K562 (cell line): ENCODE data around the gene C11orf86. TPM values are rescaled to one million over a fixed set of nuclear protein-coding genes. Genes with fewer than 3 reads are reported as not detected.

Experiments
- ATF6 ChIP-seq: sonication (generic); formaldehyde crosslinking; IDR thresholded peaks from 2 replicates; pipeline ENCODE4 v1.4.0; 2020; ENCODE audit warnings: mild to moderate bottlenecking, missing genetic modification reagents
- CXXC5 ChIP-seq: fragments of 250-450 bp; sonication (Bioruptor Pico); IDR thresholded peaks from 2 replicates; pipeline ENCODE4 v1.8.0; 2022; ENCODE audit warnings: inconsistent platforms, mild to moderate bottlenecking, moderate library complexity
- FOSL1 ChIP-seq: fragments of 200-800 bp; sonication (Bioruptor generic); conservative IDR thresholded peaks from 2 replicates; pipeline ENCODE4 v1.6.1; 2016; ENCODE audit warnings: missing genetic modification characterization, missing compliant biosample characterization
- HDAC6 ChIP-seq: IDR thresholded peaks from 2 replicates; pipeline ENCODE4 v1.6.1; 2012; ENCODE audit warnings: low read depth, mild to moderate bottlenecking, control low read depth, inconsistent platforms, low read length, moderate library complexity
- JUND ChIP-seq, 2 experiments: IDR thresholded peaks; 2 replicates in 1 of 2; 3 replicates in 1 of 2; pipeline ENCODE4 v1.6.1; 2011; ENCODE audit warnings: borderline replicate concordance in 2 of 2, low read depth in 2 of 2, low read length in 2 of 2, improper control_type of control experiment in 1 of 2, missing biosample characterization in 1 of 2, missing genetic modification characterization in 1 of 2, missing genetic modification reagents in 1 of 2
- KDM5B ChIP-seq: fragments of 200-600 bp; sonication (generic); IDR thresholded peaks from 2 replicates; pipeline ENCODE4 v1.6.1; 2012; ENCODE audit warnings: low read depth, mild to moderate bottlenecking, moderate library complexity, low read length, control low read depth, inconsistent platforms; ENCODE audit not compliant: insufficient replicate concordance
- MAZ ChIP-seq, 2 experiments: fragments of 450-650 bp in 1 of 2; sonication (generic) in 1 of 2; formaldehyde crosslinking; IDR thresholded peaks in 1 of 2; conservative IDR thresholded peaks in 1 of 2; 2 replicates each; pipeline versions ENCODE4 v1.4.0 to v1.5.0; 2020; ENCODE audit warnings: mild to moderate bottlenecking in 1 of 2, missing genetic modification reagents in 1 of 2
- MTA3 ChIP-seq: fragments of 450-650 bp; formaldehyde crosslinking; IDR thresholded peaks from 2 replicates; pipeline ENCODE4 v1.6.1; 2017; ENCODE audit warnings: mild to moderate bottlenecking, borderline replicate concordance
- NCOA1 ChIP-seq: fragments of 450-650 bp; IDR thresholded peaks from 2 replicates; pipeline ENCODE4 v1.6.1; 2016; ENCODE audit warnings: low read depth
- NFXL1 ChIP-seq: fragments of 450-650 bp; formaldehyde crosslinking; IDR thresholded peaks from 2 replicates; pipeline ENCODE4 v1.4.0; 2021; ENCODE audit warnings: mild to moderate bottlenecking
- PHB2 ChIP-seq: fragments of 450-650 bp; IDR thresholded peaks from 2 replicates; pipeline ENCODE4 v1.6.1; 2017; ENCODE audit warnings: low read depth
- POLR2B ChIP-seq: fragments of 450-650 bp; IDR thresholded peaks from 2 replicates; pipeline ENCODE4 v1.6.1; 2018; ENCODE audit warnings: low read depth; ENCODE audit not compliant: partially characterized antibody
- SMARCE1 ChIP-seq: fragments of 450-650 bp; IDR thresholded peaks from 2 replicates; pipeline ENCODE4 v1.7.1; 2016; ENCODE audit warnings: mild to moderate bottlenecking
- SP2 ChIP-seq: IDR thresholded peaks from 2 replicates; pipeline ENCODE4 v1.6.1; 2011; ENCODE audit warnings: mild to moderate bottlenecking, low read depth, low read length, moderate library complexity; ENCODE audit not compliant: poor library complexity, severe bottlenecking; ENCODE audit errors: extremely low read depth
- TBP ChIP-seq: optimal IDR thresholded peaks from 2 replicates; pipeline ENCODE3; 2011; ENCODE audit warnings: low read depth, low read length, improper control_type of control experiment
- U2AF2 ChIP-seq: fragments of 200-400 bp; formaldehyde crosslinking; optimal IDR thresholded peaks from 2 replicates; pipeline ENCODE3; 2017; ENCODE audit warnings: low read depth, mild to moderate bottlenecking, low read length
- ZZZ3 ChIP-seq: fragments of 450-650 bp; IDR thresholded peaks from 2 replicates; pipeline ENCODE4 v1.6.1; 2016; ENCODE audit warnings: antibody characterized with exemption, mild to moderate bottlenecking, moderate library complexity
- polyA plus RNA-seq, 8 experiments: library from polyadenylated mRNA; depleted of rRNA in 4 of 8; stranded (reverse) in 5 of 8; unstranded in 3 of 8; fragments of >200 nt; fragmentation: Nextera tagmentation in 2 of 8; fragmentation: Illumina TruSeq in 1 of 8; extraction: Ambion mirVana in 2 of 8; extraction: Trizol in 1 of 8; gene quantifications; 2 replicates each; pipeline versions ENCODE4 v1.2.1 to v1.2.3, GENCODE V29; 2011 to 2014; ENCODE audit warnings: inconsistent platforms in 1 of 8, missing spikeins in 1 of 8
- total RNA-seq, 7 experiments: library from RNA; depleted of rRNA in 6 of 7; stranded (reverse); fragments of >200 nt in 6 of 7; fragmentation: Illumina TruSeq in 2 of 7; extraction: Trizol in 2 of 7; gene quantifications; 2 replicates each; pipeline versions ENCODE4 v1.2.1 to v1.2.3, GENCODE V29; 2011 to 2021; ENCODE audit warnings: low replicate concordance in 1 of 7
- TF ChIP-seq, protein P1 (sequence below): fragments of 250-450 bp; sonication (Bioruptor Pico); IDR thresholded peaks from 2 replicates; pipeline ENCODE4 v1.5.0; 2020; ENCODE audit warnings: mild to moderate bottlenecking
- TF ChIP-seq, protein P2 (sequence below): sonication (generic); formaldehyde crosslinking; IDR thresholded peaks from 2 replicates; pipeline ENCODE4 v1.8.0; 2022; ENCODE audit warnings: mild to moderate bottlenecking, missing genetic modification reagents, borderline replicate concordance
- TF ChIP-seq, protein P3 (sequence below): fragments of 150-350 bp; conservative IDR thresholded peaks from 2 replicates; pipeline ENCODE4 v1.6.1; 2014; ENCODE audit warnings: low read length

The C11orf86 gene
- total and polyA plus RNA-seq, 9 of the 15 experiments (the other 6 are each of a cell fraction or from before 2014, with no cell fraction given), result not detected

DNA sequence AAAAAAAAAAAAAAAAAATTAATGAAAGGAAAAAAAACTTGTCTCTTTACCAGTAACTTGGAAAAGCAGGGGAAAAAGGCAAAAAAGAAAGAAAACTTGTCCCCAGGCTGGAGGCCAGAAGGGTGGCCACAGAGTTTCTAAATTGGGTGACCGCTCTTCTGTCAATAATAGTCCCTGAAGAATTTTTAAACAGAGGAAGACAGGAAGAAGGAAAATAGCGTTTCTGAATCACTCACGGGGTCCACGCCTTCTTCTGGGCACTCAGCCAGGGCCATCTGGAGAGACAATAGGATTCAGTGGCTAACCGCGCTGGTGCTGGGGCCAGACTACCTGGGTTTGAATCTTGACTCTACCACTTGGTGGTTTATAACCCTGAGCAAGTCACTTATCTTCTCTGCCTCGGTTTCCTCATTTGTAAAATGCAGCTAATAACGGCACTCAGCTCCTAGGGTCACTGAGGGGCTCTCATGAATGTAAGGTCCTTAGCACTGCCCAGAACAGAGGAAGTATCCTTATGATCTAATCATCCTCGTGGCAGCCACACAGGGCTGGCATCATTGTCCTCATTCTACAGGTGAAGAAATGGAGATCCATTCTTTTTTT is 7.0 kb downstream of the C11orf86 start (continued):
- TF ChIP-seq, protein P1, sequence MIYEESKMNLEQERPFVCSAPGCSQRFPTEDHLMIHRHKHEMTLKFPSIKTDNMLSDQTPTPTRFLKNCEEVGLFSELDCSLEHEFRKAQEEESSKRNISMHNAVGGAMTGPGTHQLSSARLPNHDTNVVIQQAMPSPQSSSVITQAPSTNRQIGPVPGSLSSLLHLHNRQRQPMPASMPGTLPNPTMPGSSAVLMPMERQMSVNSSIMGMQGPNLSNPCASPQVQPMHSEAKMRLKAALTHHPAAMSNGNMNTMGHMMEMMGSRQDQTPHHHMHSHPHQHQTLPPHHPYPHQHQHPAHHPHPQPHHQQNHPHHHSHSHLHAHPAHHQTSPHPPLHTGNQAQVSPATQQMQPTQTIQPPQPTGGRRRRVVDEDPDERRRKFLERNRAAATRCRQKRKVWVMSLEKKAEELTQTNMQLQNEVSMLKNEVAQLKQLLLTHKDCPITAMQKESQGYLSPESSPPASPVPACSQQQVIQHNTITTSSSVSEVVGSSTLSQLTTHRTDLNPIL (CRISPR knock-in tag), result no peak
- no peak for TF ChIP-seq HDAC6
- no peak for TF ChIP-seq PHB2
- TF ChIP-seq NCOA1, result no peak
- TF ChIP-seq KDM5B, result no peak
- TF ChIP-seq JUND (IDR thresholded peaks at IDR 0.05; ENCODE audit: borderline replicate concordance, low read depth, low read length), result peak; percentile 78
- peak; percentile 63; the same call in 2 of the 3 replicates for TF ChIP-seq JUND (tag; IDR thresholded peaks at IDR 0.05; ENCODE audit: borderline replicate concordance, low read depth, low read length)
- TF ChIP-seq, protein P2, sequence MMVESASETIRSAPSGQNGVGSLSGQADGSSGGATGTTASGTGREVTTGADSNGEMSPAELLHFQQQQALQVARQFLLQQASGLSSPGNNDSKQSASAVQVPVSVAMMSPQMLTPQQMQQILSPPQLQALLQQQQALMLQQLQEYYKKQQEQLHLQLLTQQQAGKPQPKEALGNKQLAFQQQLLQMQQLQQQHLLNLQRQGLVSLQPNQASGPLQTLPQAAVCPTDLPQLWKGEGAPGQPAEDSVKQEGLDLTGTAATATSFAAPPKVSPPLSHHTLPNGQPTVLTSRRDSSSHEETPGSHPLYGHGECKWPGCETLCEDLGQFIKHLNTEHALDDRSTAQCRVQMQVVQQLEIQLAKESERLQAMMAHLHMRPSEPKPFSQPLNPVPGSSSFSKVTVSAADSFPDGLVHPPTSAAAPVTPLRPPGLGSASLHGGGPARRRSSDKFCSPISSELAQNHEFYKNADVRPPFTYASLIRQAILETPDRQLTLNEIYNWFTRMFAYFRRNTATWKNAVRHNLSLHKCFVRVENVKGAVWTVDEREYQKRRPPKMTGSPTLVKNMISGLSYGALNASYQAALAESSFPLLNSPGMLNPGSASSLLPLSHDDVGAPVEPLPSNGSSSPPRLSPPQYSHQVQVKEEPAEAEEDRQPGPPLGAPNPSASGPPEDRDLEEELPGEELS (CRISPR knock-in tag), result no peak
- no peak for TF ChIP-seq ZZZ3
- no peak for TF ChIP-seq U2AF2
- TF ChIP-seq ATF6 (CRISPR knock-in tag), result no peak
- TF ChIP-seq NFXL1, result no peak
- no peak for TF ChIP-seq MAZ (CRISPR knock-in tag; conservative IDR thresholded peaks at IDR 0.05 in 1 of 2, IDR thresholded peaks at IDR 0.05 in 1 of 2)
- no peak for TF ChIP-seq TBP
- TF ChIP-seq SMARCE1, result peak; percentile 79; the same call in 1 of the 2 replicates
- TF ChIP-seq MTA3, result no peak
- peak; percentile 54 for TF ChIP-seq CXXC5
- peak; percentile 74 for TF ChIP-seq FOSL1 (tag)
- TF ChIP-seq, protein P3, sequence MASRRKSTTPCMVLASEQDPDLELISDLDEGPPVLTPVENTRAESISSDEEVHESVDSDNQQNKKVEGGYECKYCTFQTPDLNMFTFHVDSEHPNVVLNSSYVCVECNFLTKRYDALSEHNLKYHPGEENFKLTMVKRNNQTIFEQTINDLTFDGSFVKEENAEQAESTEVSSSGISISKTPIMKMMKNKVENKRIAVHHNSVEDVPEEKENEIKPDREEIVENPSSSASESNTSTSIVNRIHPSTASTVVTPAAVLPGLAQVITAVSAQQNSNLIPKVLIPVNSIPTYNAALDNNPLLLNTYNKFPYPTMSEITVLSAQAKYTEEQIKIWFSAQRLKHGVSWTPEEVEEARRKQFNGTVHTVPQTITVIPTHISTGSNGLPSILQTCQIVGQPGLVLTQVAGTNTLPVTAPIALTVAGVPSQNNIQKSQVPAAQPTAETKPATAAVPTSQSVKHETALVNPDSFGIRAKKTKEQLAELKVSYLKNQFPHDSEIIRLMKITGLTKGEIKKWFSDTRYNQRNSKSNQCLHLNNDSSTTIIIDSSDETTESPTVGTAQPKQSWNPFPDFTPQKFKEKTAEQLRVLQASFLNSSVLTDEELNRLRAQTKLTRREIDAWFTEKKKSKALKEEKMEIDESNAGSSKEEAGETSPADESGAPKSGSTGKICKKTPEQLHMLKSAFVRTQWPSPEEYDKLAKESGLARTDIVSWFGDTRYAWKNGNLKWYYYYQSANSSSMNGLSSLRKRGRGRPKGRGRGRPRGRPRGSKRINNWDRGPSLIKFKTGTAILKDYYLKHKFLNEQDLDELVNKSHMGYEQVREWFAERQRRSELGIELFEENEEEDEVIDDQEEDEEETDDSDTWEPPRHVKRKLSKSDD, result no peak
- TF ChIP-seq SP2, result no peak
- no peak for TF ChIP-seq POLR2B
